GM18861 (cell line): Measurements from ENCODE around the gene VN1R5.

Source experiments
- ATAC-seq: cut with Tn5 transposase; IDR thresholded peaks from one replicate; pipeline ENCODE4 v1.9.1; 2021; ENCODE audit not compliant: unreplicated experiment

The VN1R5 gene

DNA sequence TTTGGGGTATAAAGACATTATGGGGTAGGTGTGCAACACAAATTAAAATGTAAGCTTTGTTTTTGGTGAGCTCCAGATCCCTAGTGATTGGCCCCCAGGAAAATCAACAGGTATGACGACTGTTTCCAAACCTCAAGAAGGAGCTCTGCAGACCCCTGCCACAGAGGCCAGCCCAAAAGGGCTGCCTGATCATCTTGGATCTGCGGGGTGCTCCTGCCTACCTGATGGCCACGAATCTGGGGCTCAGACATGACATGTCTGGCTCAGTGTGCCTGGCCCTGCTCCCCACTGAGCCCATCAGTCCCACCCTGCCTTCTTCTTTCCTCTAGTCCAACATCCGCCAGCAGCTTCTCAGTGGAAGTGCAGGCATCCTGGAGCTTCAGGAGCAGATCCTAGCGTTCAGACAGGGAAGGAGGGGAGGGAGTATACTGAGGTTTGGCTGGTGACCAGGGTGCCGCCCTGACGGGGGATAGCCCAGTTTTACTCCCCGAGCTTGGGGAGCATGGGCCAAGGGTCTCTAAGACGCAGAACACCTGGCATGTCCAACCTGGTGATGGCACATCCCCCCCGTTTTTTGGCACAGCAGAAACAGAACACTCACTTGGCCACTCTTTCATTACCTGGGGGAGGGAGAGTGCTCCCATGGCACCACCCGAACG is 44.0 kb downstream of the VN1R5 start:
- ATAC-seq: no peak

DNA sequence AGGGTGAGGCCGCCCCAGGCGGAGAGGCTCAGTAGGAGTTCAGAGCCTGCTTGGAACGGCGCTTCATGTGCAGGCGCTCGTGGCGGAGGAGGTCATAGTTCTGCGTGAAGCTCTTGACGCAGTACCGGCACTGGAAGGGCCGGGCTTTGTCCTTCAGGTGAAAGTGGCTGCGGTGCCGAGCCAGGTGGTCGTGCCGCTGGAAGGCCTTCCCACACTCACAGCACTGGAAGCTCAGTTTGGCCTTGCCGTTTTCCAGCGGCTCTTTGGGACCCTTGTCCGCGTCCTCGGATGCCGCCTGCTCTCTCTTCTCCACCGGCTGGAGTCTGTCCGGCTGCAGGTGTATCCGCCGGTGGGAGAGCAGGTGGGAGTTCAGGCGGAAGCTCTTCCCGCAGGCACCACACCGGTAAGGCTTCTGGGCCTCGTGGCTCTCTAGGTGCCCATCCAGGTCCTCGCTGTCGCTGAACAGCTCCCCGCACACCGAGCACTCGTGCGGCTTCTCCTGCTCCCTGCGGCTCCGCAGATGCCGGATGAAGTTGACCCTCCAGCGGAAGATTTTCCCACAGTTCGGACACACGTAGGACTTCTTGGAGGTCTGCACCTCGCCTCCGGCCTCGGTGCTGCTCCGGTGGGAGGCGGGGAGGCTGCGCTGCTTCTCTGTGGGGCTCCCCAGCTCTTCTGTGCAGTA is 44.8 kb downstream of the VN1R5 start:
- no peak for ATAC-seq

DNA sequence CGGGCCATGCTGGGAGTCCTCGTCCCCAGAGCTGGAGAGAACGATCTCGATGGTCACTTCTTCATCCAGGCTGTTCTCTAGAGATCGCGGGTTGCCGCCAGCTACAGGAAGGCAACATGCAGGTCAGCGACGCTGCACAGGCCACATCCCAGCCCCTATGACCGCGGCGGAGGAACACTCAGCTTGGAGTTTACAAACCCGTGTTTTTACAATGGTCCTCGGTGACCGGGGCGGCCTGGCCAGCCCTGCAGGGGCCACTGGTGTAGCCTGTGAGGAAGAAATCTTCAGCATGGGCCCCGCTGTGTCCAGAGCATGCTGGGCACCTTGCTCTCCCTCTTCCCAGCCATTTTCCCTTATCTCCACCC is 45.3 kb downstream of the VN1R5 start:
- no peak for ATAC-seq

GRCh38 chr1:247303216-247303615 is 47.3 kb downstream of the VN1R5 start:
- ATAC-seq: no peak

GRCh38 chr1:247304031-247304430 is 48.2 kb downstream of the VN1R5 start:
- ATAC-seq: no peak
